GM19043 (cell line): Measurements from ENCODE around the gene MVP.
"Not testable (repeated sequence)": the region's sequence is repeated elsewhere in the genome, so short reads cannot be mapped to it uniquely, and the experiment has no call there.

ENCODE experiments used
- ATAC-seq: cut with Tn5 transposase; IDR thresholded peaks from one replicate; pipeline ENCODE4 v1.9.1; 2021; ENCODE audit warnings: low read depth; ENCODE audit not compliant: unreplicated experiment

The MVP gene

GRCh38 chr16:29868396-29869009, 48.2 kb downstream of the MVP start:
- ATAC-seq: no peak

DNA sequence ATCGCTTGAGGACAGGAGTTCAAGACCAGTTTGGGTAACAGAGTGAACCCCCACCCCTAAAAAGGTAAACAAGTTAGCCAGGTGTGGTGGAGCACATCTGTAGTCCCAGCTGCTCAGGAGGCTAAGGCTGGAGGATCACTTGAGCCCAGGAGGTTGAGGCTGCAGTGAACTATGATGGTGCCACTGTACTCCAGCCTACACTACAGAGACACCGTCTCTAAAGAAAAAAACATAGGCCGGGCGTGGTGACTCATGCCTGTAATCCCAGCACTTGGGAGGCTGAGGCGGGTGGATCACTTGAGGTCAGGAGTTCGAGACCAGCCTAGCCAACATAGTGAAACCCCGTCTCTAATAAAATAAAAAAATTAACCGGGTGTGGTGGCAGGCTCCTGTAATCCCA, 48.8 kb downstream of the MVP start:
- ATAC-seq: not testable (repeated sequence)

GRCh38 chr16:29871822-29872546, 51.7 kb downstream of the MVP start:
- ATAC-seq: no peak

DNA sequence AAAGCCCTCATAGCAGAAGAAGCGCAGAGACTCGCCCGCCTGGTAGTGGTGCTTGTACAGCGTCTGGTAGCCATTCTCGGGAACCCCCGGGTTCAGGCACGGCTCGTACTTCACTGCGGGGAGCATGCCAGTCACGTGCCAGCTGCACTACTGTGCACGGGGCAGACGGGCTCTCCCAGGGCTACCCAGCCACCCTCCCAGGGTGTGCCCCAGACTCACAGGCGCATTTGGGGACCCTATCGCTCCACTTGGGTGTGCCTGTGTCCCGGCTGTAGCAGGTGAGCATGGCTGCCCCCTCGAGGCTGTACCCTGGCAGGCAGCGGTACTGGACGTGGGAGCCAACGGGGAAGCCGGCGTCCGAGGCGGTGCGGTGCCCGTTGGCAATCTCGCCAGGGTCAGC, 53.1 kb downstream of the MVP start:
- ATAC-seq: no peak

- no peak for ATAC-seq
These were observed 54.9 kb downstream of the MVP start for GRCh38 chr16:29875206-29875605.

DNA sequence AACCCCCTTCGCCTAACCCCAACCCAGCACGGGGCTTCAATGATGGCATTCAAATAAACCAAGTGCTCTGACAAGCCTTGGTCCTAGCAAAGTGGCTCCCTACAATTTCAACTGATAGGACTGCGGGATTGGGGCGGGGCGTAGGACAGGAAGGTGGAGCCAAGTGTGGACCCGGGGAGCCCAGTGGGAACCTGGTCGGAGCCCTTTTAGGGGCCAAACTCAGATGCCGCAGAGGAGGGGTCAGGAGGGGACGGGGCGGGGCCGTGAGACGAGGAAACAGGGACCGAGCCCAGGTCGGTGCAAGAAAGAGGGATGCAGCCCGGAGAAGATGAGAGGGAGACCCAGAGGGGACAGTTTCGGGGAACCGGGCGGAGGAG, 55.9 kb downstream of the MVP start:
- ATAC-seq: no peak

GRCh38 chr16:29876594-29877249, 56.5 kb downstream of the MVP start:
- ATAC-seq: no peak

GRCh38 chr16:29877266-29877961, 57.2 kb downstream of the MVP start:
- no peak for ATAC-seq

DNA sequence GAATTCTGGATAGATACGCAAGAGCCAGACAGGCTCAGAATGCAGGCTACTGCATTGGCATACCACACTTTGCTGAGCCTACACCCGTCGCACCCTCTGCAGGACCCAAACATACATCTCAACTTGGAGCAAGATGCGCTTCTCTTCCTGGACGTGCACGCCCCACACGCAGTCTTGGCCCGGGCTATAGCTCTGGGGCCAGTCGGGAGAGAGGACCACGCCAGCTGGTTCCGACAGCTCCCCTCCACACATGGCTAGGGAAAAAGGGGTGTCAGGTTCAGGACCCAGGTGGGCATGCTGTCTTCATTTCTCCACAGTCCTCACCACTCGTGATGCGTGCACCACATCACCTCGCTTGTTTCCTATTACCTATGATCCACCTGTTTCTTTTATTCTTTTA, 57.9 kb downstream of the MVP start:
- ATAC-seq: no peak

GRCh38 chr16:29881050-29881449, 60.8 kb downstream of the MVP start:
- no peak for ATAC-seq

DNA sequence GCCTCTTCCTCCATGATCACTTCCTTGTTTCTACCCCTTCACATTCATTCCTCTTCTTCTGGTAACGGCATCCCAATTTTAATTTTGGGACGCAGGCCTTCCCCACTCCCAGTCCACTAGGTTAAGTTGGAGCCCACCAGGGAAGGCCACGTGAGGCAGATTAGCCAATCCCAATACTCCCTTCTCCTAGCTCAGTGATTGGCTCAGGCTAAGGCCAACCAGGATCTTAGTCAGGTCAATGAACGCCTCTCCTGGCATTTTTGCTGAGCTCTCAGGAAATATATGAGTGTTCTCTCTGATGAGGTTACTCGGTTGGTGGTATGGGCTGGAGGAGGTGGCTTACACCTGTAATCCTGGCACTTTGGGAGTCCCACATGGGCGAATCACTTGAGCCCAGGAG, 63.7 kb downstream of the MVP start:
- no peak for ATAC-seq

DNA sequence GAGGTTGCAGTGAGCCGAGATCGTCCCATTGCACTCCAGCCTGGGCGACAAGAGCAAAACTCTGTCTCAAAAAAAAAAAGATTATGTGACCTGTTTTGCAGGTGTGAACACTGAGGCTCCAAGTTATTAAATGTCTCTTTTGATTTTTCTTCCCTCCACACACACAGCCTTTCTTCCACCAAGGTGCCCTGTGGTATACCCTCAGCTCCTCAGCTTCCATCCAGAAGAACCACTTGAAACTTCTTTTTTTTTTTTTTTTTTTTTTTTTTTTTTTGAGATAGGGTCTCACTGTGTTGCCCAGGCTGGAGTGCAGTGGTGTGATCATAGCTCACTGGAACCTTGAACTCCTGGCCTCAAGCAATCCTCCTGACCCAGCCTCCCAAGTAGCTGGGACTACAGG, 69.1 kb downstream of the MVP start:
- not testable (repeated sequence) for ATAC-seq

DNA sequence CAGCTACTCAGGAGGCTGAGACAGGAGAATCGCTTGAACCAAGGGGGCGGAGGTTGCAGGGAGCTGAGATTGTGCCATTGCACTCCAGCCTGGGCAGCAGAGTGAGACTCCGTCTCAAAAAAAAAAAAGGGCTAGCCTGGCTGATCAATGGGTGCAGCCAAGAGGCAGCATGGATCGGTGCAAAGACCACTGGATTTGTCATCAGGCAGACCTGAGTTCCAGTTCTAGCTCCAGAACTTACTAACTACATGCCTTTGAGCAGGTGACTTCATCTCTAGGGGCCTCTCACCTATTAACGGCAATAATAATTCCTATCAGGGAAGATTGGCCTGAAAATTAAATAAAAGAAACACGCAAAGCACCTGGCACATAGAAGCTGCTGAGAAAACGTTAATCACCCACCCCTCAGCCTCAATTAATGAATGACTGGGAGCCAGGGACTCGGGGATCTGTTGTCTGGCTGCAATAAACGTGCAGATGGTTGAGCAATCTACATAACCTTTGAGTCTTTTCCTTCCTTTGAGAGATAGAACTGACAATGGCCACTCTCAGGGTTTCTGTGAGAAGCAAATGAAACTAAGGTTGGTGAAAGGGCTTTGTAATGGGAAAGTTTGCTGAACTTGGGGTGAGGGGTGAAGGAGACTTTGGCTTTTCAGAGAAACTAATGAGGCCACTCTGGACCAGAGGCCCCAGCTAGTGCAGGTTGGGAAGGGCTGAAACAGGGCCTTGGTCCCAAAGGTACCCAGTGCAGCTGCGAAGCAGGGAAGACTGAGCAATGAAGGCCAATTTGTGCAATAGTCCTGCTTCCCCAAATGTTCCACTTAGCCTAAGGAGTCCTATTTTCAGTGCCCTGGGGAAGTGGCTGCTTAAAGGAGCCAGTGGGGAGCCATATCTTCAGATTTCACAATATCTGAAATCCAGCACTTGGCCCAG, 71.5 kb downstream of the MVP start:
- ATAC-seq: no peak

DNA sequence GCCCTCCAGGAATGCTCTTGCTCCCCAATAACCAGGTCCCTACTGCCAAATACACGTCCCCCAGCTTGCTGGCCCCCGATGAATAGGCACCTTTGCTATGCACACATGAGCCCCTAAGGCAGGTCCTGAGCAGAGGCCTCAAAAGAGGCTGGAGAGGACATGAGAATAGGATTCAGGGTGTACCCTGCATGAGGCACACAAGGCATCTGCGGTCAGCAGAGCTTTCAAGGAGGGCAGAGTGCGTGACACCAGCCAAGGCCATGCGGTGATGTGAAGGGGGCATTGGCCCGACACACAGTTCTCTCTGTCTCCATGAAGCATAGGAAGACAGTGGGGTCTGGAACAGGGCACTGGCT, 72.2 kb downstream of the MVP start:
- no peak for ATAC-seq

- no peak for ATAC-seq
These were observed 73.3 kb downstream of the MVP start for GRCh38 chr16:29893553-29893952.

- no peak for ATAC-seq
These were observed 74.1 kb downstream of the MVP start for GRCh38 chr16:29894352-29894751.

- no peak for ATAC-seq
These were observed 76.6 kb downstream of the MVP start for GRCh38 chr16:29896841-29897240.

GRCh38 chr16:29897333-29897732, 77.1 kb downstream of the MVP start:
- no peak for ATAC-seq
